H9 (cell line): ENCODE measurements around the gene PAPOLG. TPM values are rescaled to one million over a fixed set of nuclear protein-coding genes. Genes with fewer than 3 reads are reported as not detected.

ENCODE experiments used
- DNase-seq: peaks from one replicate; pipeline ENCODE4 v3.0.0-alpha.2; 2017
- H2AFZ ChIP-seq: one replicate; pipeline ENCODE4 v1.6.1; 2013; ENCODE audit warnings: mild to moderate bottlenecking, low read length, control low read depth, moderate library complexity
- H2AK5ac ChIP-seq: 2 replicates; pipeline ENCODE4 v1.6.1; 2013; ENCODE audit warnings: low read length, control low read depth, mixed read lengths; ENCODE audit not compliant: insufficient read length
- H2BK120ac ChIP-seq: one replicate; pipeline ENCODE4 v1.6.1; 2013; ENCODE audit warnings: low read depth, mild to moderate bottlenecking, low read length, control low read depth, inconsistent platforms; ENCODE audit not compliant: poor library complexity, severe bottlenecking
- H2BK12ac ChIP-seq: 2 replicates; pipeline ENCODE4 v1.6.1; 2013; ENCODE audit warnings: low read length, control low read depth, mixed read lengths, low read depth; ENCODE audit not compliant: insufficient read length
- H2BK15ac ChIP-seq: 2 replicates; pipeline ENCODE4 v1.6.1; 2013; ENCODE audit warnings: low read depth, low read length, control low read depth
- H2BK20ac ChIP-seq: one replicate; pipeline ENCODE4 v1.6.1; 2013; ENCODE audit warnings: low read depth, mild to moderate bottlenecking, low read length, control low read depth, inconsistent platforms; ENCODE audit not compliant: poor library complexity, severe bottlenecking
- H2BK5ac ChIP-seq: 2 replicates; pipeline ENCODE4 v1.6.1; 2013; ENCODE audit warnings: low read length, control low read depth, mixed read lengths; ENCODE audit not compliant: insufficient read length
- H3K14ac ChIP-seq: 2 replicates; pipeline ENCODE4 v1.6.1; 2013; ENCODE audit warnings: low read length, control low read depth; ENCODE audit not compliant: insufficient read depth
- H3K18ac ChIP-seq: 2 replicates; pipeline ENCODE4 v1.6.1; 2013; ENCODE audit warnings: low read depth, mild to moderate bottlenecking, mixed read lengths, low read length, control low read depth; ENCODE audit not compliant: insufficient read length
- H3K23ac ChIP-seq: 2 replicates; pipeline ENCODE4 v1.6.1; 2013; ENCODE audit warnings: low read length, control low read depth, mixed read lengths, low read depth; ENCODE audit not compliant: insufficient read length
- H3K23me2 ChIP-seq: 2 replicates; pipeline ENCODE4 v1.6.1; 2013; ENCODE audit warnings: low read depth, mild to moderate bottlenecking, mixed read lengths, low read length, control low read depth; ENCODE audit not compliant: insufficient read length, poor library complexity, severe bottlenecking
- H3K27ac ChIP-seq: 2 replicates; pipeline ENCODE4 v1.5.1; 2013; ENCODE audit warnings: low read length, control low read depth, mixed read lengths, low read depth; ENCODE audit not compliant: insufficient read length
- H3K27me3 ChIP-seq: 2 replicates; pipeline ENCODE4 v1.6.1; 2013; ENCODE audit warnings: low read length, control low read depth, inconsistent platforms; ENCODE audit not compliant: insufficient read depth
- H3K4ac ChIP-seq: 2 replicates; pipeline ENCODE4 v1.6.1; 2013; ENCODE audit warnings: low read depth, mild to moderate bottlenecking, control low read depth, inconsistent platforms, low read length, moderate library complexity
- H3K4me1 ChIP-seq: 2 replicates; pipeline ENCODE4 v1.6.1; 2013; ENCODE audit warnings: low read length, control low read depth, inconsistent platforms; ENCODE audit not compliant: insufficient read depth
- H3K4me2 ChIP-seq: 2 replicates; pipeline ENCODE4 v1.6.1; 2013; ENCODE audit warnings: low read length, control low read depth, mixed read lengths; ENCODE audit not compliant: insufficient read length, insufficient read depth
- H3K56ac ChIP-seq: 2 replicates; pipeline ENCODE4 v1.6.1; 2013; ENCODE audit warnings: low read depth, mild to moderate bottlenecking, mixed read lengths, low read length, control low read depth; ENCODE audit not compliant: insufficient read length
- H3K79me1 ChIP-seq: 2 replicates; pipeline ENCODE4 v1.6.1; 2013; ENCODE audit warnings: low read depth, mild to moderate bottlenecking, moderate library complexity, low read length, control low read depth, inconsistent platforms; ENCODE audit not compliant: insufficient read depth, poor library complexity, severe bottlenecking
- H3K79me2 ChIP-seq: 2 replicates; pipeline ENCODE4 v1.6.1; 2013; ENCODE audit warnings: low read length, control low read depth, inconsistent platforms; ENCODE audit not compliant: insufficient read depth
- H3K9ac ChIP-seq: 2 replicates; pipeline ENCODE4 v1.6.1; 2013; ENCODE audit warnings: low read length, control low read depth, mixed read lengths; ENCODE audit not compliant: insufficient read length; ENCODE audit errors: extremely low read depth
- H3K9me3 ChIP-seq: one replicate; pipeline ENCODE4 v1.6.1; 2013; ENCODE audit warnings: low read depth, low read length, inconsistent platforms; ENCODE audit not compliant: control insufficient read depth
- H3T11ph ChIP-seq: one replicate; pipeline ENCODE4 v1.6.1; 2013; ENCODE audit warnings: mild to moderate bottlenecking, low read length, control low read depth, inconsistent platforms
- H4K20me1 ChIP-seq: one replicate; pipeline ENCODE4 v1.6.1; 2013; ENCODE audit not compliant: control insufficient read depth, insufficient read length, insufficient read depth
- H4K5ac ChIP-seq: 2 replicates; pipeline ENCODE4 v1.6.1; 2013; ENCODE audit warnings: low read depth, mild to moderate bottlenecking, mixed read lengths, low read length, control low read depth; ENCODE audit not compliant: insufficient read length
- H4K8ac ChIP-seq: replicated peaks from 2 replicates; pipeline ENCODE4 v1.6.1; 2013; ENCODE audit warnings: low read length, control low read depth, mixed read lengths, low read depth; ENCODE audit not compliant: insufficient read length
- H4K91ac ChIP-seq: 2 replicates; pipeline ENCODE4 v1.6.1; 2013; ENCODE audit warnings: low read depth, mild to moderate bottlenecking, moderate library complexity, mixed read lengths, low read length, control low read depth; ENCODE audit not compliant: insufficient read length
- H3K27ac Mint-ChIP-seq, 3 experiments: 2 replicates in 2 of 3; 3 replicates in 1 of 3; pipeline ENCODE4 v1.8.0; 2020 to 2021; ENCODE audit warnings: mixed read lengths in 3 of 3, mild to moderate bottlenecking in 1 of 3, moderate library complexity in 1 of 3
- H3K27me3 Mint-ChIP-seq: 2 replicates; pipeline ENCODE4 v1.8.0; 2021; ENCODE audit warnings: low read depth, mild to moderate bottlenecking, moderate library complexity, mixed read lengths
- H3K36me3 Mint-ChIP-seq, 3 experiments: 2 replicates in 2 of 3; 3 replicates in 1 of 3; pipeline ENCODE4 v1.8.0; 2020 to 2021; ENCODE audit warnings: low read depth in 3 of 3, mixed read lengths in 3 of 3; ENCODE audit not compliant: insufficient read depth in 1 of 3
- H3K4me1 Mint-ChIP-seq, 2 experiments: 2 replicates each; pipeline ENCODE4 v1.8.0; 2020; ENCODE audit warnings: mixed read lengths in 2 of 2
- H3K4me3 Mint-ChIP-seq, 2 experiments: 2 replicates in 1 of 2; 3 replicates in 1 of 2; pipeline ENCODE4 v1.8.0; 2020 to 2021; ENCODE audit warnings: mild to moderate bottlenecking in 2 of 2, mixed read lengths in 2 of 2, moderate library complexity in 1 of 2
- H3K9me3 Mint-ChIP-seq, 2 experiments: 2 replicates in 1 of 2; 3 replicates in 1 of 2; pipeline ENCODE4 v1.8.0; 2020; ENCODE audit warnings: mild to moderate bottlenecking in 2 of 2, mixed read lengths in 2 of 2, moderate library complexity in 1 of 2
- WGBS: extraction: QIAGEN DNeasy Blood & Tissue Kit; methylation state at CpG from one replicate; pipeline ENCODE4 v1.1.7; 2013; ENCODE audit warnings: missing lambda C conversion rate, low lambda C conversion rate, mixed read lengths; ENCODE audit not compliant: insufficient read length; ENCODE audit errors: extremely low coverage; 5-methylcytosine and 5-hydroxymethylcytosine counted together
- total RNA-seq: library from RNA; stranded (reverse); gene quantifications from 2 replicates; pipeline ENCODE4 v1.2.1, GENCODE V29; 2021
- TF ChIP-seq, protein P1 (sequence below): fragments of 200-600 bp; sonication (generic); conservative IDR thresholded peaks from 3 replicates; pipeline ENCODE4 v1.8.0; 2021; ENCODE audit warnings: antibody characterized with exemption, mild to moderate bottlenecking

The PAPOLG gene
- total RNA-seq, 1 experiment from 2014 or later: 19.2 TPM

DNA sequence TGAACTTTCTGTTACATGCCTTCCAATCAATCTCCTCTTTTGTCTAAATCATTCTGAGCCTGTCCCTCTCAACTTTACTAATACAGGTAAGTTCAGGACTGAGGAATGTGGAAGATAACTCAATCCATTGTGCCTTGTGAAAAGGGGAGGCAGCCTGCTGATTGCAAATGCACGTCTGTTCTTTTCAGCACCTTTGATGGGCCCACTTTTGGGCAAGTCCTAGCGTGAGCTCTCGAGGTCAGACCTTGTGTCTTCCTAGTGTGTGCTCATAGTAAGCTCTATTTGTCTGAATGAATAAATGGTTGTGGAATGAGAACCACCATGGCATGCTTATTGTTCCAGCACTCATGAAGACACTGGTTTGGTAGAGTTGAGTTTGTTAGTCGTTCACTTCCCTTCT lies 74.9 kb downstream of the PAPOLG start:
- Histone ChIP-seq H3K9ac (no peak overlapping the region), H2AK5ac (no peak overlapping the region), H3K4ac (no peak overlapping the region), H2AFZ (no peak overlapping the region), H3K4me2 (no peak overlapping the region), H2BK5ac (no peak overlapping the region), H3K18ac (no peak overlapping the region), H4K5ac (no peak overlapping the region), H3K79me2 (0 out of 2 replicates have a peak, but pooled peaks cover 1% of the 10 kb centered on the region), H3K9me3 (no peaks in the 10 kb centered on the region), H3K14ac (no peak overlapping the region), H3T11ph (no peak overlapping the region), H3K79me1 (no peaks in the 10 kb centered on the region), H3K27me3 (no peaks in the 10 kb centered on the region; the same call in 1 of the 2 replicates), H3K27ac (no peak overlapping the region), H3K23ac (no peak overlapping the region), H4K91ac (no peak overlapping the region), H3K56ac (no peak overlapping the region), H4K20me1 (no peaks in the 10 kb centered on the region), H2BK120ac (no peak overlapping the region), H2BK15ac (no peak overlapping the region), H3K23me2 (peaks cover 2% of the 10 kb centered on the region), H3K4me1 (no peaks in the 10 kb centered on the region; the same call in 1 of the 2 replicates), H2BK20ac (no peak overlapping the region), H4K8ac (no peak overlapping the region), H2BK12ac (no peak overlapping the region)
- Mint-ChIP-seq H3K4me1 (peaks cover 16% of the 10 kb centered on the region in 2 experiments), H3K27me3 (peaks cover 68% of the 10 kb centered on the region), H3K4me3 (no peak overlapping the region), H3K9me3 (no peaks in the 10 kb centered on the region), H3K36me3 (no peaks in the 10 kb centered on the region), H3K27ac (no peak overlapping the region)
- WGBS: no CpG with 5 or more reads among the region's 4 CpGs
- no peak for DNase-seq
- TF ChIP-seq, protein P1, sequence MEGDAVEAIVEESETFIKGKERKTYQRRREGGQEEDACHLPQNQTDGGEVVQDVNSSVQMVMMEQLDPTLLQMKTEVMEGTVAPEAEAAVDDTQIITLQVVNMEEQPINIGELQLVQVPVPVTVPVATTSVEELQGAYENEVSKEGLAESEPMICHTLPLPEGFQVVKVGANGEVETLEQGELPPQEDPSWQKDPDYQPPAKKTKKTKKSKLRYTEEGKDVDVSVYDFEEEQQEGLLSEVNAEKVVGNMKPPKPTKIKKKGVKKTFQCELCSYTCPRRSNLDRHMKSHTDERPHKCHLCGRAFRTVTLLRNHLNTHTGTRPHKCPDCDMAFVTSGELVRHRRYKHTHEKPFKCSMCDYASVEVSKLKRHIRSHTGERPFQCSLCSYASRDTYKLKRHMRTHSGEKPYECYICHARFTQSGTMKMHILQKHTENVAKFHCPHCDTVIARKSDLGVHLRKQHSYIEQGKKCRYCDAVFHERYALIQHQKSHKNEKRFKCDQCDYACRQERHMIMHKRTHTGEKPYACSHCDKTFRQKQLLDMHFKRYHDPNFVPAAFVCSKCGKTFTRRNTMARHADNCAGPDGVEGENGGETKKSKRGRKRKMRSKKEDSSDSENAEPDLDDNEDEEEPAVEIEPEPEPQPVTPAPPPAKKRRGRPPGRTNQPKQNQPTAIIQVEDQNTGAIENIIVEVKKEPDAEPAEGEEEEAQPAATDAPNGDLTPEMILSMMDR: no peak
